ENCODE results near the gene CSPG4.
"Not testable (repeated sequence)": the region's sequence is repeated elsewhere in the genome, so short reads cannot be mapped to it uniquely, and the experiment has no call there.

CSPG4 gene

GRCh38 chr15:75738647-75739325 is 26.1 kb upstream of the CSPG4 start:
- DNase-seq (ENCODE audit: extremely low read depth in 1 of 2, low read depth in 1 of 2) = peak; percentile 72 to 84

GRCh38 chr15:75738014-75738646 is 25.5 kb upstream of the CSPG4 start:
- no peak for DNase-seq (ENCODE audit: extremely low read depth in 1 of 2, low read depth in 1 of 2)

GRCh38 chr15:75737116-75738013 is 24.7 kb upstream of the CSPG4 start:
- DNase-seq (ENCODE audit: extremely low read depth in 1 of 2, low read depth in 1 of 2) = not testable (repeated sequence)

GRCh38 chr15:75736256-75736655 is 23.6 kb upstream of the CSPG4 start:
- DNase-seq (ENCODE audit: extremely low read depth in 1 of 2, low read depth in 1 of 2) = no peak

GRCh38 chr15:75734861-75735760 is 22.5 kb upstream of the CSPG4 start:
- not testable (repeated sequence) for DNase-seq (ENCODE audit: extremely low read depth in 1 of 2, low read depth in 1 of 2)

GRCh38 chr15:75733761-75734651 is 21.4 kb upstream of the CSPG4 start:
- no peak for DNase-seq (ENCODE audit: extremely low read depth in 1 of 2, low read depth in 1 of 2)

GRCh38 chr15:75732809-75733451 is 20.3 kb upstream of the CSPG4 start:
- peak in 1 of 2 donors; percentile 23 for DNase-seq (ENCODE audit: extremely low read depth in 1 of 2, low read depth in 1 of 2)

GRCh38 chr15:75732177-75732808 is 19.6 kb upstream of the CSPG4 start:
- DNase-seq (ENCODE audit: extremely low read depth in 1 of 2, low read depth in 1 of 2) = no peak

GRCh38 chr15:75731248-75732151 is 18.9 kb upstream of the CSPG4 start:
- DNase-seq (ENCODE audit: extremely low read depth in 1 of 2, low read depth in 1 of 2) = no peak

GRCh38 chr15:75730376-75731247 is 18.0 kb upstream of the CSPG4 start:
- not testable (repeated sequence) for DNase-seq (ENCODE audit: extremely low read depth in 1 of 2, low read depth in 1 of 2)

GRCh38 chr15:75729326-75730069 is 16.9 kb upstream of the CSPG4 start:
- no peak for DNase-seq (ENCODE audit: extremely low read depth in 1 of 2, low read depth in 1 of 2)

- DNase-seq (ENCODE audit: extremely low read depth in 1 of 2, low read depth in 1 of 2) = peak in 1 of 2 donors; percentile 60
These were observed 15.4 kb upstream of the CSPG4 start for GRCh38 chr15:75727851-75728715.

- no peak for DNase-seq (ENCODE audit: extremely low read depth in 1 of 2, low read depth in 1 of 2)
These were observed 14.4 kb upstream of the CSPG4 start for GRCh38 chr15:75727031-75727531.

- DNase-seq (ENCODE audit: extremely low read depth in 1 of 2, low read depth in 1 of 2) = no peak
These were observed 13.3 kb upstream of the CSPG4 start for GRCh38 chr15:75725719-75726607.
